Neural cell (in vitro differentiated cells): Measurements from ENCODE around the gene KCNJ6. TPM values are rescaled to one million over a fixed set of nuclear protein-coding genes. Genes with fewer than 3 reads are reported as not detected.

Source experiments
- H2AFZ ChIP-seq: fragments of 200-600, 300-800 bp; sonication (generic), shearing (Covaris generic); 2 replicates; pipeline ENCODE4 v1.6.0; 2014; ENCODE audit warnings: low read depth, mild to moderate bottlenecking, antibody characterized with exemption, low read length, moderate library complexity
- H3F3A ChIP-seq: fragments of 200-600 bp; shearing (Covaris generic); 2 replicates; pipeline ENCODE4 v1.6.1; 2016; ENCODE audit warnings: mild to moderate bottlenecking, moderate library complexity, mixed read lengths, antibody characterized with exemption, low read length; ENCODE audit not compliant: insufficient read depth, poor library complexity, severe bottlenecking
- H3K27ac ChIP-seq: fragments of 200-600, 300-800 bp; sonication (generic), shearing (Covaris generic); 2 replicates; pipeline ENCODE4 v1.5.1; 2014; ENCODE audit warnings: mild to moderate bottlenecking, low read length, moderate library complexity
- H3K27me3 ChIP-seq: fragments of 300-800, 200-600 bp; sonication (generic), shearing (Covaris generic); 2 replicates; pipeline ENCODE4 v1.6.0; 2014; ENCODE audit warnings: mild to moderate bottlenecking, low read depth, low read length, moderate library complexity; ENCODE audit not compliant: insufficient read depth
- H3K36me3 ChIP-seq: fragments of 300-800, 200-600 bp; sonication (generic), shearing (Covaris generic); 2 replicates; pipeline ENCODE4 v1.5.1; 2014; ENCODE audit warnings: mild to moderate bottlenecking, antibody characterized with exemption, low read length, moderate library complexity; ENCODE audit not compliant: insufficient read depth
- H3K4me2 ChIP-seq: fragments of 300-800, 200-600 bp; sonication (generic), shearing (Covaris generic); 2 replicates; pipeline ENCODE4 v1.6.0; 2014; ENCODE audit warnings: mild to moderate bottlenecking, low read length
- H3K4me3 ChIP-seq: fragments of 300-800, 200-600 bp; sonication (generic), shearing (Covaris generic); 2 replicates; pipeline ENCODE4 v1.5.1; 2014; ENCODE audit warnings: mild to moderate bottlenecking, low read length, moderate library complexity
- H3K79me2 ChIP-seq: fragments of 200-600 bp; shearing (Covaris generic); replicated peaks from 2 replicates; pipeline ENCODE4 v1.6.0; 2014; ENCODE audit warnings: mild to moderate bottlenecking, low read length, moderate library complexity; ENCODE audit not compliant: insufficient read depth
- H3K9ac ChIP-seq: fragments of 300-800, 200-600 bp; sonication (generic), shearing (Covaris generic); 2 replicates; pipeline ENCODE4 v1.6.1; 2016; ENCODE audit warnings: mild to moderate bottlenecking, low read length, mixed read lengths
- H3K9me2 ChIP-seq: fragments of 200-600 bp; shearing (Covaris generic); 2 replicates; pipeline ENCODE4 v1.6.1; 2016; ENCODE audit warnings: mild to moderate bottlenecking, low read length, mixed read lengths; ENCODE audit not compliant: insufficient read depth
- H3K9me3 ChIP-seq: fragments of 200-600, 300-800 bp; sonication (generic), shearing (Covaris generic); 2 replicates; pipeline ENCODE4 v1.6.1; 2016; ENCODE audit warnings: mild to moderate bottlenecking, mixed run types, low read length, moderate library complexity, mixed read lengths
- H4K20me1 ChIP-seq: fragments of 200-600 bp; shearing (Covaris generic); 2 replicates; pipeline ENCODE4 v1.6.1; 2016; ENCODE audit warnings: mild to moderate bottlenecking, mixed run types; ENCODE audit not compliant: insufficient read depth
- EP300 ChIP-seq: fragments of 450-650 bp; conservative IDR thresholded peaks from 2 replicates; pipeline ENCODE4 v1.6.1; 2014; ENCODE audit warnings: antibody characterized with exemption, mild to moderate bottlenecking, moderate library complexity; ENCODE audit not compliant: poor library complexity, severe bottlenecking
- EZH2 ChIP-seq: fragments of 200-600, 300-800 bp; shearing (Covaris generic), sonication (generic); IDR thresholded peaks from 2 replicates; pipeline ENCODE4 v1.6.1; 2014; ENCODE audit warnings: antibody characterized with exemption, low read length, borderline replicate concordance, mild to moderate bottlenecking; ENCODE audit not compliant: insufficient read depth, poor library complexity, severe bottlenecking
- MXI1 ChIP-seq: fragments of 450-650 bp; conservative IDR thresholded peaks from 2 replicates; pipeline ENCODE4 v1.6.1; 2014; ENCODE audit warnings: antibody characterized with exemption, mild to moderate bottlenecking; ENCODE audit not compliant: poor library complexity, severe bottlenecking
- POLR2AphosphoS5 ChIP-seq: IDR thresholded peaks from 2 replicates; pipeline ENCODE4 v1.6.1; 2012
- RAD21 ChIP-seq: fragments of 450-650 bp; conservative IDR thresholded peaks from 2 replicates; pipeline ENCODE4 v1.6.1; 2014; ENCODE audit warnings: antibody characterized with exemption, mild to moderate bottlenecking, moderate library complexity
- REST ChIP-seq: IDR thresholded peaks from 2 replicates; pipeline ENCODE4 v1.6.1; 2012; ENCODE audit warnings: borderline replicate concordance
- SMC3 ChIP-seq: fragments of 450-650 bp; conservative IDR thresholded peaks from 2 replicates; pipeline ENCODE4 v1.6.1; 2014; ENCODE audit warnings: antibody characterized with exemption, mild to moderate bottlenecking, moderate library complexity; ENCODE audit not compliant: poor library complexity
- TAF1 ChIP-seq: IDR thresholded peaks from 2 replicates; pipeline ENCODE4 v1.6.1; 2012; ENCODE audit warnings: low read depth
- polyA plus RNA-seq: library from polyadenylated mRNA; depleted of rRNA; stranded (reverse); fragments of >200 nt; gene quantifications from 2 replicates; pipeline ENCODE4 v1.2.3, GENCODE V29; 2014
- TF ChIP-seq, protein P1 (sequence below): fragments of 450-650 bp; IDR thresholded peaks from 2 replicates; pipeline ENCODE4 v1.5.1; 2014; ENCODE audit warnings: antibody characterized with exemption, mild to moderate bottlenecking, moderate library complexity; ENCODE audit not compliant: poor library complexity, severe bottlenecking

The KCNJ6 gene
- polyA plus RNA-seq, 1 donor from 2014 or later: 1.7 TPM

- Histone ChIP-seq H3K79me2 (no peaks in the 10 kb centered on the region), H3K9me3 (no peaks in the 10 kb centered on the region), H2AFZ (no peak overlapping the region), H4K20me1 (no peaks in the 10 kb centered on the region), H3K27ac (no peak overlapping the region), H3F3A (no peaks in the 10 kb centered on the region), H3K4me3 (no peak overlapping the region), H3K9me2 (no peaks in the 10 kb centered on the region), H3K4me2 (no peak overlapping the region), H3K9ac (no peak overlapping the region), H3K36me3 (no peaks in the 10 kb centered on the region), H3K27me3 (no peaks in the 10 kb centered on the region)
- TF ChIP-seq RAD21: no peak
- no peak for TF ChIP-seq POLR2AphosphoS5
- TF ChIP-seq MXI1: no peak
- no peak for TF ChIP-seq EP300
- no peak for TF ChIP-seq TAF1
- no peak for TF ChIP-seq EZH2
- no peak for TF ChIP-seq SMC3
- TF ChIP-seq REST: no peak
- TF ChIP-seq, protein P1, sequence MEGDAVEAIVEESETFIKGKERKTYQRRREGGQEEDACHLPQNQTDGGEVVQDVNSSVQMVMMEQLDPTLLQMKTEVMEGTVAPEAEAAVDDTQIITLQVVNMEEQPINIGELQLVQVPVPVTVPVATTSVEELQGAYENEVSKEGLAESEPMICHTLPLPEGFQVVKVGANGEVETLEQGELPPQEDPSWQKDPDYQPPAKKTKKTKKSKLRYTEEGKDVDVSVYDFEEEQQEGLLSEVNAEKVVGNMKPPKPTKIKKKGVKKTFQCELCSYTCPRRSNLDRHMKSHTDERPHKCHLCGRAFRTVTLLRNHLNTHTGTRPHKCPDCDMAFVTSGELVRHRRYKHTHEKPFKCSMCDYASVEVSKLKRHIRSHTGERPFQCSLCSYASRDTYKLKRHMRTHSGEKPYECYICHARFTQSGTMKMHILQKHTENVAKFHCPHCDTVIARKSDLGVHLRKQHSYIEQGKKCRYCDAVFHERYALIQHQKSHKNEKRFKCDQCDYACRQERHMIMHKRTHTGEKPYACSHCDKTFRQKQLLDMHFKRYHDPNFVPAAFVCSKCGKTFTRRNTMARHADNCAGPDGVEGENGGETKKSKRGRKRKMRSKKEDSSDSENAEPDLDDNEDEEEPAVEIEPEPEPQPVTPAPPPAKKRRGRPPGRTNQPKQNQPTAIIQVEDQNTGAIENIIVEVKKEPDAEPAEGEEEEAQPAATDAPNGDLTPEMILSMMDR: no peak
Measured at GRCh38 chr21:37695111-37695510, 221.1 kb downstream of the KCNJ6 start.

GRCh38 chr21:37688952-37689659 lies 227.2 kb downstream of the KCNJ6 start:
- TF ChIP-seq EP300 (no peak), POLR2AphosphoS5 (no peak), TAF1 (no peak), REST (no peak), SMC3 (no peak), RAD21 (no peak), MXI1 (no peak)
- no peak overlapping the region for H3K9ac ChIP-seq
- no peak overlapping the region for H3K27ac ChIP-seq
- H3K9me3 ChIP-seq: no peaks in the 10 kb centered on the region
- no peaks in the 10 kb centered on the region for H4K20me1 ChIP-seq
- no peaks in the 10 kb centered on the region for H3K36me3 ChIP-seq
- no peaks in the 10 kb centered on the region for H3F3A ChIP-seq
- H2AFZ ChIP-seq: no peak overlapping the region
- no peak overlapping the region for H3K4me3 ChIP-seq
- no peaks in the 10 kb centered on the region for H3K27me3 ChIP-seq
- H3K79me2 ChIP-seq: no peaks in the 10 kb centered on the region
- no peaks in the 10 kb centered on the region for H3K9me2 ChIP-seq
- H3K4me2 ChIP-seq: no peak overlapping the region
